Astrocyte of the spinal cord (primary cell): ENCODE data around the gene IL32.
A peak's percentile ranks its signal among the peaks of the same experiment; 100 is the strongest.

Experiments
- DNase-seq: peaks from one replicate; pipeline ENCODE4 v3.0.0; 2011; ENCODE audit warnings: low read depth, low spot score
- H3K4me3 ChIP-seq: 2 replicates; pipeline ENCODE4 v1.5.1; 2011; ENCODE audit warnings: low read depth, mild to moderate bottlenecking, low read length, moderate library complexity
- CTCF ChIP-seq: IDR thresholded peaks from 2 replicates; pipeline ENCODE4 v1.5.1; 2012; ENCODE audit warnings: low read depth, mild to moderate bottlenecking, low read length, inconsistent platforms
- in situ Hi-C: cut with HindIII; loops from 2 replicates; pipeline ENCODE4 v1.10.0; 2017; ENCODE audit warnings: low sequenced_read_pairs

The IL32 gene

DNA sequence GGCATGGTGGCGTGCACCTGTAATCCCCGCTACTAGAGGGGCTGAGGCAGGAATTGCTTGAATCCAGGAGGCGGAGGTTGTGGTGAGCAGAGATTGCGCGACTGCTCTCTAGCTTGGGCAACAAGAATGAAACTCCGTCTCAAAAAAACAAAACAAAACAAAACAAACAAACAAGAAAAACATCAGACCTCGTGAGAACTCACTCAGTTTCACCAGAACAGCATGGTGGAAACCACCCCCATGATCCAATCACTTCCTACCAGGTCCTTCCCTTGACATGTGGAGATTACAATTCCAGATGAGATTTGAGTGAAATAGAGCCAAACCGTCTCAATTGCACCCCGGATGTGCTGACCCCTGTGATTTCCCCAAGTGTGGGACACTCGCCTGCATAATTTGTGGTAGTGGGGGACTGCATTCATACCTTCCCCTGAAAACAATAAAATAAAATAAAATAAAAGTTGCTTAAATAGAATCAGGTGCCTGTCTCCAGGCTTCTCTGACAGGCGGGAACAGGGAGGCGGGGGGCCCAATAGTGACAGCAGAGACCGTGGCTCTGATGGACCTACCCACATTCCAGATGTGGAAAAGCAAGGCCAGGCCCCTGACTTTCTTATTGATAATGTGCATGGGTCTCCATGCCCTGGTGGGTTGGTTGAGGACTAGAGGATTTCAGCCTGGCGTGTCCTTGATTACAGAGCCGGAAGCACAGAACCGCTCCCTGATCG, 20.6 kb downstream of the IL32 start:
- TF ChIP-seq CTCF, result no peak
- in situ Hi-C loops, result no loop called here
- H3K4me3 ChIP-seq, result no peak overlapping the region
- no peak for DNase-seq

DNA sequence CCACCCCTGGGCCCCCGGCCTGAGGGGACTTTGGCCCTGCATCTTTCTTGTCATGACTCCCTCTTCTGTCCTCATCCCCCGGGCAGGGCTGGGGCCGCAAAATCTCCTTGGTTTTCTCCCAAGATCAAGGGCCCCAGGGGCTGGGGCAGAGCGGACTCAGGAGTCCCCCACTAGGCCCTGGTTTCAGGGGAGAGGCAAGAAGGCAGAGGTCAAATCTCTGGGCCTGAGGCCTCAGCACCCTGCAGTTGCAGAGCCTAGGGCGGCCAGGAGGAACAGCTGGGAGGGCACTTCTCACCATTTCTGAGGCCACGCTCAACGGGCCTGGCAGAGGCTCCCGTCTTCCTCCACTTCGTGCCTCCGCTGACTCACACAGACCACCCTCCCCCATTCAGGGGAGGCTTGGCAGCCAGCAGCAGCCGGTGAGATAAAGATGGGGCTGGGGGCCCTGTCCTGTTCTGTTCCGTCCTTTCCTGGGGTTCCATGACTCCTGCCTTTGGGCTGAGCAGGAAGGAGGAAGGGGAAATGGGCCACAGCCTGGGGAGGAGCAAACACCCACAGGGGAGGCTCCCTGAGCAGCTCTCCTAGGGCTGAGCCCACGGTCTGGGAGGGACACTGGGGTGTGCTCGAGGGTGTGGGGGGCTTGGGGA, 21.3 kb downstream of the IL32 start:
- H3K4me3 ChIP-seq, result no peak overlapping the region
- TF ChIP-seq CTCF, result no peak
- no peak for DNase-seq
- in situ Hi-C loops, result no loop called here

DNA sequence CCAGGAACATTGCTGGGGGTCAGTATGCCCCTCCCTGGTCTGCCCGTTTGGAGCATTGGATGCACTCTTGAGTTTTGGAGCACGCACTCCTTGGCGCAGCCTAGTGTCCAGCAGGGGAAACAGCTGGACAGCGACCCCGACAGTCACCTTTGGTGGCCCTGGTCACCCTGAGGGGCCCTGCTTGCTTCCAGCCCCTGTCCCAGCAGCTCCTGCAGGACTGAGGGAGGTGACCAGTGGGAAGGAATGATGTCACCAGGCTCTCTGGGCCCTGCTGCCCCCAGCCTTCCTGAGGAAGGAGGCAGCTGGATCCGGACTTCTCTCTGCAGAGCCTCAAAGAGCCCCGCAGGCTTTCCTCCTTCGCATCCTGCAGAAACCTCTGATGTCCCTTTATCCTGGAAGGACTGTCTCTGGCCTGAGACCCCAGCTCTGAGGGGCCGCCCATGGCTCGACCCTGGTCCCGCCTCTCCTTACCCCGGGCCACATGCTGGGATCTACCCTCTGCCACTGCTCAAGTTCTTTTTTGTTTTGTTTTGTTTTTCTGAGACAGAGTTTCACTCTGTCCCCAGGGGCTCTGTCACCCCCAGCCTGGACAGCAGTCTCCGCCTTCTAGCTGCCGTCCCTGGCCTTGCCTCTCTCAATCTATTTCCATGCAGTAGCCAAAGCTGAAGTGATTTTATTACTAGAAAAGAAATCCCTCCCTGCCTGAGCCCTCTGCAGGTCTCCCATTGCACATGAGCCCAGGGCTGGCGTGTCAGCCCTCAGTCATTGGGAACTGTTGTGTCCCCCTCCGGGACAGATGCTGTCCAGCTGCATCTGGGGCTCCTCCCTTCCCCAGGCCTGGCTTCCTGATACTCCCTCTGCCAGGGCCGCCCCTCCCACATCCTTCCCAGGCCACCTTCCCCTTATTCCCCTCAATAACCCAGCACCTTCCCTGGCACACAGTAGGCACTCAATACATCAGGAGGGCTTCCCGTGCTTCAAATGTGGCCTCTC, 22.1 kb downstream of the IL32 start:
- peak; percentile 34 for TF ChIP-seq CTCF
- in situ Hi-C loops, result no loop called here
- DNase-seq, result no peak
- no peak overlapping the region for H3K4me3 ChIP-seq

- H3K4me3 ChIP-seq, result no peak overlapping the region
- in situ Hi-C loops, result no loop called here
- DNase-seq, result no peak
- TF ChIP-seq CTCF, result no peak
Observed at GRCh38 chr16:3088450-3088849, 23.0 kb downstream of the IL32 start.

DNA sequence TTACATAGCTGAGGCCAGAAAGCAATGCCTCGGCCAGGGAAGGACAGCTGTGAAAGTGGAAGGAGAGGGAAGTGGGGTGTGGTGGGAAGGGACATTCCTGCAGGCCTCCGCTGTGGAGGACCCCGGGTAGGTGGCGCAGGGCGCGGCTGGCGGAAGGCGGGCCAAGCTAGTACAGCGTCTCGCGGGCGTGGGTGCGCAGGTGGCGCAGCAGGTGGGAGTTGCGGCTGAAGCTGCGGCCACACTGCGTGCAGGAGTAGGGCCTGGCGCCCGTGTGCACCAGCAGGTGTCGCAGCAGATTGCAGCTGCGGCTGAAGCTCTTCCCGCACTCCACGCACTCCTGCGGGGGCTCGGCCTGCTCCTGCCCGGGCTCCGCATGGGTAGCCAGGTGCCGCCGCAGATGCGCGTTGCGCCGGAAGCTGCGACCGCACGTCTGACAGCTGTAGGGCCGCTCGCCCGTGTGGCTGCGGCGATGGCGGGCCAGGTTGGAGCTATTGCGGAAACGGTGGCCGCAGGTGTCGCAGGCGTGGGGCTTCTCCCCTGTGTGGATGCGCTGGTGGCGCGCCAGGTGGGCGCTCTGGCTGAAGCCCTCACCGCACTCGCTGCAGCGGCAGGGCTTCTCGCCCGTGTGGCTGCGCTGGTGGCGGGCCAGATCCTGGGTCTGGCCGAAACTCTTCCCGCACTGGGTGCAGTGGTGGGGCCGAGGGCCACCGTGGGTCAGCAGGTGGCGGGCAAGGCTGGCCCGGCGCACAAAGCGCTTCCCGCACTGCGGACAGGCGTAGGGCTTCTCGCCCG, 23.7 kb downstream of the IL32 start:
- in situ Hi-C loops, result no loop called here
- no peak for DNase-seq
- no peak for TF ChIP-seq CTCF
- no peak overlapping the region for H3K4me3 ChIP-seq
